AG09309 (cell line): Measurements from ENCODE around the gene NPAS1.

Source experiments
- DNase-seq: peaks from one replicate; pipeline ENCODE4 v3.0.0-alpha.2; 2010; ENCODE audit warnings: low read depth
- H3K4me3 ChIP-seq: 2 replicates; pipeline ENCODE4 v1.5.1; 2011; ENCODE audit warnings: mild to moderate bottlenecking, low read depth, low read length, moderate library complexity; ENCODE audit not compliant: control insufficient read depth
- TF ChIP-seq, protein P1 (sequence below): IDR thresholded peaks from 2 replicates; pipeline ENCODE4 v1.5.1; 2011; ENCODE audit warnings: mild to moderate bottlenecking, low read depth, low read length, inconsistent platforms; ENCODE audit not compliant: insufficient read depth, control insufficient read depth; ENCODE audit errors: missing control alignments

NPAS1 gene

DNA sequence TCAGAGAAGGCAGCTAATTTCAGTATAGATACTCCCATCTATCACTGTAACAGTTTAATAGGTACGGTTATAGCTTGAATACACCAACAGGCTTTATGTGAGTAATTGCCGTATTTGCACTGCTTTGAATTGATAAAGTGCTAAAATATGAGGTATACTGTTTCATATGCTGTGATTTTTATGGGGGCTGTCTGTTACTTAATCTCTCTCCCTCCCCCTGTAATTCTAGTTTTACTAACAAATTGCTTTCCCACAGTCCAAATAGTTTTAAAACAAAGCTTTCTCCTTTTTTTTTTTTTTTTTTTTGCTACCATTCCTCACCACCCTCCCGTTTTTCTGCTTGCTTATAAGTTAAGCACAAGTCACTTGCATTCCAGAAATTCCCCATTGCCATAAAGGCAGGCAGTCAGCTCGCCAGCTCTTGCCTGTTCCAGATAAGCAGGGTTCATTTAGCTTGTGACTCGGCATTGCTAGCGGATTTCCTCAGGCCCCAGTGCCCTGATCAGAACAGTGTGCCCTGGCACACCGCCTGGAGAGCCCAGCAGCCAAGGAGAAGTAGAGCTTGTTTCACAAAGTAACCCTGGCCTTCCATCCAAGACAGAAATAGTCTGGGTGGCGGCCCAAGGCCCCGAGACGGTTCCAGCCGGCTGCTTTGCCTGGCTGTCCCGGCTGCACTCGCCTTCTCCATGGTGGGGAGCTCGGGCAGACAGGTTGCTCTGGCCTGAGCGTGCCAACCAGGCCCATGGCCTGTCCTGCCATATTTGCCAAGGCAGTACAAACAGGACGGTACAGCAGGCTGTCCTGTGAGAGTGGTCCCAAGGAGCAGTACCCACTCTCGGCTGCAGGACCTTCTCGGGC lies 43.5 kb upstream of the NPAS1 start:
- TF ChIP-seq, protein P1, sequence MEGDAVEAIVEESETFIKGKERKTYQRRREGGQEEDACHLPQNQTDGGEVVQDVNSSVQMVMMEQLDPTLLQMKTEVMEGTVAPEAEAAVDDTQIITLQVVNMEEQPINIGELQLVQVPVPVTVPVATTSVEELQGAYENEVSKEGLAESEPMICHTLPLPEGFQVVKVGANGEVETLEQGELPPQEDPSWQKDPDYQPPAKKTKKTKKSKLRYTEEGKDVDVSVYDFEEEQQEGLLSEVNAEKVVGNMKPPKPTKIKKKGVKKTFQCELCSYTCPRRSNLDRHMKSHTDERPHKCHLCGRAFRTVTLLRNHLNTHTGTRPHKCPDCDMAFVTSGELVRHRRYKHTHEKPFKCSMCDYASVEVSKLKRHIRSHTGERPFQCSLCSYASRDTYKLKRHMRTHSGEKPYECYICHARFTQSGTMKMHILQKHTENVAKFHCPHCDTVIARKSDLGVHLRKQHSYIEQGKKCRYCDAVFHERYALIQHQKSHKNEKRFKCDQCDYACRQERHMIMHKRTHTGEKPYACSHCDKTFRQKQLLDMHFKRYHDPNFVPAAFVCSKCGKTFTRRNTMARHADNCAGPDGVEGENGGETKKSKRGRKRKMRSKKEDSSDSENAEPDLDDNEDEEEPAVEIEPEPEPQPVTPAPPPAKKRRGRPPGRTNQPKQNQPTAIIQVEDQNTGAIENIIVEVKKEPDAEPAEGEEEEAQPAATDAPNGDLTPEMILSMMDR = no peak
- DNase-seq = peak; percentile 99
- H3K4me3 ChIP-seq = no peak overlapping the region

DNA sequence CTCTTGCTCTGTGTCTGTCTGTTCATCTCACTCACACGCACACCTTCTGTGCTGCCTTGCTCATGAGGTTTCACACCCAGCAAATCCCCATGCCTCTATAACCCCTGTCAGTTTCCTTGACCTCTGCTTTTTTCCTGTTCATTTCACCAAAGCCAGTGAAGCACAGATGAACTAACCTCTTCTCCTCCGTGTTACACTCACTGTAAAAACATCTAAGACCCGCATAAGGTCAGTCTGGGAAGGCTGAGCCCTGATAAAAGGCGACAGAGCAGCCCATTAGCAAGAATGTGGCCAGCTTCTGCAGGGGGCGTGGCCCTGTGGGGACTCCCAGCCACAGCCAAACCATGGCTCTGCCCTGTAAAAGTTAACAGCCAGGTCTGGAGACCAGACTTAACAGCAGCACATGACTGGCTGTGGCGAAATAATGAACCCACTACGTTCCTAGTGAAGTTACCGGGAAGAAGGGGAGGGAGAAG lies 42.8 kb upstream of the NPAS1 start:
- TF ChIP-seq, protein P1 = no peak
- no peak overlapping the region for H3K4me3 ChIP-seq
- DNase-seq = peak; percentile 52

DNA sequence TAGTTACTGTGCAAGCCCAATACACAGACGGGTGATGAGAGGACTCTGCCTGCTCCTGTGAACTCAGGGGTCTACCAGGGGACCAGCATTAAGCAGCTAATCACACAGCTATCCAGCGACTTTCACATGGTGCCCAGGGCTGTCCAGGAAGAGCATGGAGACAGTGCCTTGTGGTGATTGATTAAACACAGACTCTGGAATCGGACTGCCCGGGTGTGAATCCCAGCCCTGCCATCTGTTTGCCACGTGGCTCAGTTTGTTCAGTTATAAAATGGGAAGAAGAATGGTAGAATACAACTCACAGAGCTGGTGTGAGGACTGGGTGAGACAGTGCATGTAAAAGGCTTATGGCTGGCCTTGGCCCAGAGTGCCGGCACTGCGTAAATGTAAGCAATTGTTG lies 42.1 kb upstream of the NPAS1 start:
- no peak for DNase-seq
- H3K4me3 ChIP-seq = no peak overlapping the region
- TF ChIP-seq, protein P1 = no peak

DNA sequence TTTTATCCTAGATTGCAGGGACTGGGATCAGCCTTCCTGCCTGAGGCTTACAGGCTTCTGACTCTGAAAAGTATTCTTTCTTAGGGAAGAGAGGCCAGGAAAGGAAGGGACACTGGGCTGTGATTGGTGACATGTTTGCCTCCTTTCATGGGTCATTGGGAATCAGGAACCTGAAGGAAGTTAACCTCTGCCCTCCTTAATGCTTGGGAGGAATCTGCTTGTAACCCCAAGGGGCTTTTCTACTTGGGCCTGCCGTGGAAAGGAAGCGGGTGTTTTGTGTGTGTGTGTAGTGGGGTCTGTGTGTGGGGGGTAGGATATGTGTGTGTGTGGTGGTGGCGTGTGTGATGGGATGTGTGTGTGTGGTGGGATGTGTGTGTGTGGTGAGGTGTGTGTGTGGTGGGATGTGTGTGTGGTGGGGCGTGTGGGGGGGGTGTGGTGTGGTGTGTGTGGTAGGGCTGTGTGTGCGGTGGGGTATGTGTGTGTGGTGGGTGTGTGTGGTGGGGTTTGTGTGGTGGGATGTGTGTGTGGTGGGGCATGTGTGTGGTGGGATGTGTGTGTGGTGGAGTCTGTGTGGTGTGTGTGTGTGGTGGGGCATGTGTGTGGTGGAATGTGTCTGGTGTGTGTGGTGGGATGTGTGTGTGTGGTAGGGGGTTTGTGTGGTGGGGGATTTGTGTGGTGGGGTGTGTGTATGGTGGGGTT lies 41.3 kb upstream of the NPAS1 start:
- DNase-seq = no peak
- TF ChIP-seq, protein P1 = no peak
- H3K4me3 ChIP-seq = no peak overlapping the region

DNA sequence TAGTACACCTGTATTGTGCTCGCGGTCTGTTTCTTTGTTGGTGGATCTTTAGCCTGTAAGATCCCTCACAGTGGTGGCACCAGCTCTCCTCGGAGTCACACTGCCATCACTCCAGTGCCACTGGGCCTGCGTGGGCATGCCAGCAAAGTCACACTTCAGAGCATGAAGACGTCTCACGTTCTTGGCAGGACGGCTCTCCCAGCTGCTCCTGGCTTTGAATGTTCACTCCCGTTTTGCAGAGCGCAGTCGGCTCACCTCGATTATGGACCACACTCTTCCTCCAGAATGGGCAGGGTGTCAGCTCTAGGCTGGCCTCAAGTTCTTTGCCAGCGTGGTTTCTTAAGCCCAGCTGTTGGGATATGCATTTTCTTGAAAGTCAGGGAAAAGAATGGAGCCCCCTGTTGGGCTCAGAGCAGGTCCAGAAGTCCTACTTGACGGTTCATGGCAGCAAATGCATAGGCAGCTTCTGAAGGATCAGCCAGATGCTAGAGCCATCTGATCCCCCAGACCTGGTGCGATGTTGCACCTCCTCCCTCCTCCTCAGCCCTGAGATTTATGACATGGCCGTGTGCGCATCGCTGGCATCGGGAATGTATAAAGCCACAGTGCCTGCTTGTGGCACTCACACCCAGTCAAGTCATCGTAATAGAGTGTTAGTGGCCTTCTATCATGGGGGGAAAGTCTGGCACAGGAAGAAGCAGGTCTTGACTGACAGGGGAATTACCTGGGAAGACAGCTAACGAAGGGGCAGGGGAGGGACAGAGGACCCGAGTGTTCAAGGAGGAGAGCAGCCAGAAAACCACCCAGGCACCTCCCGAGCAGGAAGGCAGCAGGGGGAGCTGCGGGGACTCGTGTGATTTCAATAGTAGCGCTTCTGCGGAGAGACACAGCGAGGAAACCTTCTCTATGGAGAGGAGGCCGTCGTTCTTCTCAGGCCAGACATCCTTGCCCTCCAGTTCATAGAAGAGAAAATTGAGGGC lies 40.2 kb upstream of the NPAS1 start:
- no peak overlapping the region for H3K4me3 ChIP-seq
- TF ChIP-seq, protein P1 = no peak
- no peak for DNase-seq

DNA sequence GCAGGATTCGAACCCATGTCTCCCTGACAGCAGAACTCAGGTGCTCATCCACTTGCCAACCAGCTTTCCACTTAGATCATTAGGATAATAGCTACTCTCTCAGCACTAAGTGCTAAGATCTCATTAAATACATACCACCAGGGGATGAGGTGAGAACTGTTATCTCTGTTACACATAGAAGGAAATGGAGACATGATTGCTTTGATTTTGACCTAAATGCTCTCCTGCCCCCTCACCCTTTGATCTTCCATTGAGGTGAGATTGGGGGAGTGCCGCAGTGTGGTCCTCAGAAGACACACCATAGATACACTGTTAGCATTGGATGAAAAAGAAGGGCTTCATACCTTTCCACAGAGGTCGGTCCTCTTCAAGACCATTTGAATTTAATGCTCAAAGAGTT lies 38.9 kb upstream of the NPAS1 start:
- no peak for DNase-seq
- no peak overlapping the region for H3K4me3 ChIP-seq
- TF ChIP-seq, protein P1 = no peak
